ENCODE measurements around the gene LITAFD. TPM values are rescaled to one million over a fixed set of nuclear protein-coding genes. Genes with fewer than 3 reads are reported as not detected.

LITAFD gene
- polyA plus RNA-seq, 1 of the 3 experiments (the other 2 are of a cell fraction): not detected

- no peak overlapping the region for H2AFZ ChIP-seq (ENCODE audit: low read depth)
- H3K4me1 ChIP-seq (ENCODE audit: control insufficient read depth in 1 of 2, insufficient read depth in 2 of 2, low read depth in 1 of 2, low read length in 1 of 2): peaks cover 9 to 21% of the 10 kb centered on the region in 2 experiments; a peak in 3 of 4 replicates
- H3K27me3 ChIP-seq (ENCODE audit: insufficient read depth): no peaks in the 10 kb centered on the region
- H3K9me2 ChIP-seq: no peaks in the 10 kb centered on the region
- CTCF ChIA-PET: interaction anchor here (0.7 to 1.4 kb wide), 2 partner anchors 11 to 157 kb away, joined by 3 to 7 read pairs; no protein-coding TSS in a partner anchor
- POLR2A ChIA-PET: interaction anchor here (0.6 to 1.4 kb wide), 2 partner anchors 9 to 10 kb away, joined by 3 to 5 read pairs; no protein-coding TSS in a partner anchor
- H3K4me3 ChIP-seq (ENCODE audit: low read depth in 2 of 2, low read length in 1 of 2): no peak overlapping the region
- H3K27ac ChIP-seq (ENCODE audit: low read depth in 2 of 2, low read length in 1 of 2): peak overlapping the region in 1 of 2 experiments; percentile 12; a peak in 1 of 4 replicates
- H3F3A ChIP-seq (replicated peaks; ENCODE audit: insufficient read depth): peaks cover 52% of the 10 kb centered on the region
- no peak overlapping the region for H3K9ac ChIP-seq
- H3K36me3 ChIP-seq (replicated peaks in 1 of 2; ENCODE audit: control insufficient read depth in 1 of 2, insufficient read depth in 2 of 2, low read length in 1 of 2): peaks cover 28 to 41% of the 10 kb centered on the region in 2 experiments
- H3K9me3 ChIP-seq: no peaks in the 10 kb centered on the region
- DNase-seq: no peak
- TF ChIP-seq, protein P1, sequence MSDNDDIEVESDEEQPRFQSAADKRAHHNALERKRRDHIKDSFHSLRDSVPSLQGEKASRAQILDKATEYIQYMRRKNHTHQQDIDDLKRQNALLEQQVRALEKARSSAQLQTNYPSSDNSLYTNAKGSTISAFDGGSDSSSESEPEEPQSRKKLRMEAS (IDR thresholded peaks at IDR 0.05; ENCODE audit: low read depth): no peak
- TF ChIP-seq RAD21 (IDR thresholded peaks at IDR 0.05; ENCODE audit: low read length) (no peak), CHD2 (IDR thresholded peaks at IDR 0.05; ENCODE audit: low read length, partially characterized antibody) (no peak), NFIC (IDR thresholded peaks at IDR 0.05; ENCODE audit: borderline replicate concordance) (no peak), FOXJ3 (CRISPR knock-in tag; IDR thresholded peaks at IDR 0.05) (no peak)
- WGBS (ENCODE audit: low lambda C conversion rate): 76% methylated on average over 8 of the region's 8 CpGs
- H3K79me2 ChIP-seq (ENCODE audit: insufficient read depth): peaks cover 11% of the 10 kb centered on the region; the same call in 1 of the 2 replicates
- H3K4me2 ChIP-seq: no peak overlapping the region
- H4K20me1 ChIP-seq (ENCODE audit: insufficient read depth): peaks cover 32% of the 10 kb centered on the region
Measured at GRCh38 chr16:8852534-8852933, 29.6 kb upstream of the LITAFD start.

DNA sequence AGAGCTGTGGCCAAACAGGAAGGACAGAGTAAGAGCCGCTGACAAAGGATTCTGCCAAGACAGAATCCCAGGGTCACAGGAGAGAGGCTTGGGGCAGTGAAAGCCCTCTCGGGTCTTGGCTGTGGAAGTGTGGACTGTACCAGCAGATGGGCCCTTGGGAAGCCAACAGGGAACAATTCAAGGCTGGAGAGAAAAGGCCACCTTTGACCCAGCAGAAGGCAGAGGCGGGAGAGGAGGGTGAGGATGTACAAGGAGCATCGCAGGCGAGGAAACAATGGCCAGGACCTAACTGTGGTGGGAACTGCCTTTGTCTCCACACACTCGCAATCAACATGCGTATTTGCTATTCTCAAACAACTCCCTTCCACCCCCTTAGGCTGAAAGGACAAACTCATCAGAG is 29.0 kb upstream of the LITAFD start:
- peaks cover 32% of the 10 kb centered on the region for H4K20me1 ChIP-seq (ENCODE audit: insufficient read depth)
- no peaks in the 10 kb centered on the region for H3K27me3 ChIP-seq (ENCODE audit: insufficient read depth)
- ChIA-PET CTCF (interaction anchor here (1.2 to 1.4 kb wide), 3 partner anchors 10 to 27 kb away, joined by 3 to 7 read pairs (median 5); no protein-coding TSS in a partner anchor), POLR2A (interaction anchor here (0.6 kb wide), 1 partner anchor 10 kb away, joined by 3 read pairs; no protein-coding TSS in a partner anchor)
- H3K27ac ChIP-seq (ENCODE audit: low read depth in 2 of 2, low read length in 1 of 2): no peak overlapping the region
- WGBS (ENCODE audit: low lambda C conversion rate): 87% methylated on average over 7 of the region's 7 CpGs
- TF ChIP-seq ZBTB33 (IDR thresholded peaks at IDR 0.05; ENCODE audit: borderline replicate concordance, low read depth) (no peak), JUND (IDR thresholded peaks at IDR 0.05) (no peak), USF2 (IDR thresholded peaks at IDR 0.05; ENCODE audit: borderline replicate concordance, low read depth, low read length) (no peak), RFX5 (IDR thresholded peaks at IDR 0.05; ENCODE audit: low read length) (no peak), RAD21 (IDR thresholded peaks at IDR 0.05; ENCODE audit: low read length) (no peak), TCF12 (IDR thresholded peaks at IDR 0.05) (no peak), POLR2AphosphoS5 (IDR thresholded peaks at IDR 0.05; ENCODE audit: low read depth, low read length) (no peak), TAF1 (IDR thresholded peaks at IDR 0.05; ENCODE audit: borderline replicate concordance, low read depth, low read length) (no peak), NFIC (IDR thresholded peaks at IDR 0.05; ENCODE audit: borderline replicate concordance) (no peak), RCOR1 (IDR thresholded peaks at IDR 0.05; ENCODE audit: low read length) (no peak), FOXM1 (IDR thresholded peaks at IDR 0.05; ENCODE audit: low read depth) (no peak), SIN3A (IDR thresholded peaks at IDR 0.05; ENCODE audit: borderline replicate concordance, low read depth, low read length) (no peak), ELF1 (IDR thresholded peaks at IDR 0.05) (no peak), USF1 (IDR thresholded peaks at IDR 0.05; ENCODE audit: borderline replicate concordance, low read depth) (no peak), EP300 (IDR thresholded peaks at IDR 0.05; ENCODE audit: borderline replicate concordance in 1 of 2, low read depth in 1 of 2, low read length in 1 of 2) (no peak), FOSL2 (IDR thresholded peaks at IDR 0.05; ENCODE audit: borderline replicate concordance, low read depth) (no peak), MEF2A (IDR thresholded peaks at IDR 0.05; ENCODE audit: borderline replicate concordance, low read depth) (no peak), CHD2 (IDR thresholded peaks at IDR 0.05; ENCODE audit: low read length, partially characterized antibody) (no peak), YY1 (IDR thresholded peaks at IDR 0.05; ENCODE audit: low read depth) (no peak)
- TF ChIP-seq, protein P1 (IDR thresholded peaks at IDR 0.05; ENCODE audit: low read depth): no peak
- no peak overlapping the region for H3K9ac ChIP-seq
- no peaks in the 10 kb centered on the region for H3K9me2 ChIP-seq
- no peak overlapping the region for H3K4me2 ChIP-seq
- H3K4me1 ChIP-seq (ENCODE audit: control insufficient read depth in 1 of 2, insufficient read depth in 2 of 2, low read depth in 1 of 2, low read length in 1 of 2): peaks cover 7 to 21% of the 10 kb centered on the region in 2 experiments; a peak in 3 of 4 replicates
- H3K4me3 ChIP-seq (ENCODE audit: low read depth in 2 of 2, low read length in 1 of 2): no peak overlapping the region
- peaks cover 28 to 37% of the 10 kb centered on the region in 2 experiments for H3K36me3 ChIP-seq (replicated peaks in 1 of 2; ENCODE audit: control insufficient read depth in 1 of 2, insufficient read depth in 2 of 2, low read length in 1 of 2)
- H3F3A ChIP-seq (replicated peaks; ENCODE audit: insufficient read depth): peaks cover 47% of the 10 kb centered on the region
- no peaks in the 10 kb centered on the region for H3K9me3 ChIP-seq
- peaks cover 14% of the 10 kb centered on the region; the same call in 1 of the 2 replicates for H3K79me2 ChIP-seq (ENCODE audit: insufficient read depth)
- DNase-seq: no peak
- no peak overlapping the region for H2AFZ ChIP-seq (ENCODE audit: low read depth)
